Naive thymus-derived CD8-positive, alpha-beta T cell (primary cell): Measurements from ENCODE around the gene SLC4A4. TPM values are rescaled to one million over a fixed set of nuclear protein-coding genes. Genes with fewer than 3 reads are reported as not detected.

ENCODE experiments used
- ATAC-seq, 2 donors: fragments of 150-1000 bp; cut with Tn5 transposase in 1 of 2; sonication (Bioruptor Pico), chemical (Tn5 transposase) in 1 of 2; 1 replicate in 1 of 2; 2 replicates in 1 of 2; pipeline ENCODE4 v1.10.0; 2021; ENCODE audit warnings: mild to moderate bottlenecking in 2 of 2, moderate library complexity in 2 of 2
- POLR2A ChIA-PET: fragments of 350-600 bp; sonication (Branson Sonifier 250); formaldehyde crosslinking; loops from one replicate; lab custom pipeline; 2021; ENCODE audit warnings: antibody characterized with exemption; lab: Charles Lee
- DNase-seq, 10 donors: peaks; one replicate each; pipeline versions ENCODE4 v3.0.0 to v3.0.0-alpha.2; 2020 to 2022
- H3K27ac Mint-ChIP-seq, 10 donors: one replicate each; pipeline ENCODE4 v1.8.0; 2020 to 2022; ENCODE audit warnings: mild to moderate bottlenecking in 10 of 10, mixed read lengths in 10 of 10, moderate library complexity in 4 of 10, inconsistent platforms in 1 of 10
- H3K27me3 Mint-ChIP-seq, 5 donors: one replicate each; pipeline ENCODE4 v1.8.0; 2021 to 2022; ENCODE audit warnings: mixed read lengths in 5 of 5
- H3K36me3 Mint-ChIP-seq, 3 donors: one replicate each; pipeline ENCODE4 v1.8.0; 2020 to 2022; ENCODE audit warnings: mixed read lengths in 3 of 3, mild to moderate bottlenecking in 2 of 3, inconsistent platforms in 1 of 3
- H3K4me1 Mint-ChIP-seq, 4 donors: one replicate each; pipeline ENCODE4 v1.8.0; 2021 to 2022; ENCODE audit warnings: mixed read lengths in 4 of 4
- H3K4me3 Mint-ChIP-seq, 10 donors: one replicate each; pipeline ENCODE4 v1.8.0; 2020 to 2022; ENCODE audit warnings: mild to moderate bottlenecking in 10 of 10, mixed read lengths in 10 of 10, moderate library complexity in 6 of 10, inconsistent platforms in 1 of 10
- H3K9me3 Mint-ChIP-seq, 9 donors: one replicate each; pipeline ENCODE4 v1.8.0; 2020 to 2022; ENCODE audit warnings: mixed read lengths in 9 of 9, mild to moderate bottlenecking in 3 of 9, inconsistent platforms in 1 of 9, moderate library complexity in 1 of 9
- polyA plus RNA-seq, 3 donors: library from polyadenylated mRNA; unstranded; fragments of 300-500 nt; fragmentation: Illumina TruSeq; gene quantifications; one replicate each; pipeline ENCODE4 v1.2.3, GENCODE V29; 2021
- total RNA-seq, 8 experiments: library from RNA in 2 of 8; stranded (reverse) in 2 of 8; gene quantifications; one replicate each; pipeline ENCODE4 v1.2.3 and lab custom pipeline; 2021 to 2026

SLC4A4 gene
- total and polyA plus RNA-seq, 5 experiments from 2014 or later = 0.08 to 4.2 (median 0.13) TPM

- no peaks in the 10 kb centered on the region for H3K9me3 Mint-ChIP-seq
- DNase-seq = no peak
- H3K4me1 Mint-ChIP-seq = no peaks in the 10 kb centered on the region
- peaks cover 0 to 2% (median 0%) of the 10 kb centered on the region in 5 donors for H3K27me3 Mint-ChIP-seq
- H3K4me3 Mint-ChIP-seq = no peak overlapping the region
- H3K36me3 Mint-ChIP-seq = no peaks in the 10 kb centered on the region
- H3K27ac Mint-ChIP-seq = no peak overlapping the region
- no peak for ATAC-seq
- POLR2A ChIA-PET = no interaction called here
These were observed 129.4 kb downstream of the SLC4A4 start for GRCh38 chr4:71468116-71468710.

- DNase-seq = no peak
- no peak for ATAC-seq
- POLR2A ChIA-PET = no interaction called here
- Mint-ChIP-seq H3K4me1 (no peaks in the 10 kb centered on the region), H3K36me3 (no peaks in the 10 kb centered on the region), H3K27ac (no peak overlapping the region), H3K9me3 (no peaks in the 10 kb centered on the region), H3K4me3 (no peak overlapping the region), H3K27me3 (peaks cover 0 to 2% (median 0%) of the 10 kb centered on the region in 5 donors)
These were observed 130.7 kb downstream of the SLC4A4 start for GRCh38 chr4:71469541-71469940.

- POLR2A ChIA-PET = no interaction called here
- no peaks in the 10 kb centered on the region for H3K9me3 Mint-ChIP-seq
- H3K4me1 Mint-ChIP-seq = no peaks in the 10 kb centered on the region
- H3K36me3 Mint-ChIP-seq = no peaks in the 10 kb centered on the region
- no peak overlapping the region for H3K4me3 Mint-ChIP-seq
- ATAC-seq (no peak), DNase-seq (no peak)
- H3K27me3 Mint-ChIP-seq = peaks cover 0 to 2% (median 0%) of the 10 kb centered on the region in 5 donors
- no peak overlapping the region for H3K27ac Mint-ChIP-seq
These were observed 131.7 kb downstream of the SLC4A4 start for GRCh38 chr4:71470524-71470923.

GRCh38 chr4:71472946-71473345 lies 134.1 kb downstream of the SLC4A4 start:
- Mint-ChIP-seq H3K36me3 (no peaks in the 10 kb centered on the region), H3K27ac (peak overlapping the region in 1 of 10 donors; percentile 15)
- no peak for ATAC-seq

GRCh38 chr4:71473541-71474240 lies 134.9 kb downstream of the SLC4A4 start:
- DNase-seq = no peak
- no peak overlapping the region for H3K27ac Mint-ChIP-seq
- H3K9me3 Mint-ChIP-seq = peaks cover 0 to 2% (median 0%) of the 10 kb centered on the region in 9 donors
- POLR2A ChIA-PET = no interaction called here
- no peak for ATAC-seq
- H3K36me3 Mint-ChIP-seq = no peaks in the 10 kb centered on the region
- H3K27me3 Mint-ChIP-seq = peaks cover 0 to 3% (median 0%) of the 10 kb centered on the region in 5 donors
- H3K4me1 Mint-ChIP-seq = no peaks in the 10 kb centered on the region
- H3K4me3 Mint-ChIP-seq = no peak overlapping the region

More at GRCh38 chr4:71472946-71473345, 134.1 kb downstream of the SLC4A4 start:
- H3K9me3 Mint-ChIP-seq = no peaks in the 10 kb centered on the region
- H3K4me3 Mint-ChIP-seq = no peak overlapping the region
- DNase-seq = no peak
- H3K4me1 Mint-ChIP-seq = no peaks in the 10 kb centered on the region
- peaks cover 0 to 2% (median 0%) of the 10 kb centered on the region in 5 donors for H3K27me3 Mint-ChIP-seq
- POLR2A ChIA-PET = no interaction called here

GRCh38 chr4:71474731-71475130 lies 135.9 kb downstream of the SLC4A4 start:
- POLR2A ChIA-PET = no interaction called here
- Mint-ChIP-seq H3K4me1 (no peaks in the 10 kb centered on the region), H3K9me3 (peaks cover 0 to 2% (median 0%) of the 10 kb centered on the region in 9 donors), H3K4me3 (no peak overlapping the region), H3K27ac (no peak overlapping the region), H3K27me3 (peaks cover 0 to 3% (median 0%) of the 10 kb centered on the region in 5 donors), H3K36me3 (no peaks in the 10 kb centered on the region)
- ATAC-seq = no peak
- DNase-seq = no peak

GRCh38 chr4:71476240-71476639 lies 137.4 kb downstream of the SLC4A4 start:
- ATAC-seq (no peak), DNase-seq (no peak)
- Mint-ChIP-seq H3K4me1 (no peaks in the 10 kb centered on the region), H3K4me3 (no peak overlapping the region), H3K27ac (no peak overlapping the region), H3K27me3 (peaks cover 0 to 3% (median 0%) of the 10 kb centered on the region in 5 donors), H3K36me3 (no peaks in the 10 kb centered on the region), H3K9me3 (peaks cover 0 to 2% (median 0%) of the 10 kb centered on the region in 9 donors)
- POLR2A ChIA-PET = no interaction called here

- ATAC-seq = no peak
- no peaks in the 10 kb centered on the region for H3K4me1 Mint-ChIP-seq
- H3K4me3 Mint-ChIP-seq = no peak overlapping the region
- peaks cover 0 to 8% (median 1%) of the 10 kb centered on the region in 5 donors for H3K27me3 Mint-ChIP-seq
- H3K36me3 Mint-ChIP-seq = no peaks in the 10 kb centered on the region
- H3K27ac Mint-ChIP-seq = no peak overlapping the region
- no peak for DNase-seq
- peaks cover 0 to 3% (median 0%) of the 10 kb centered on the region in 9 donors for H3K9me3 Mint-ChIP-seq
- POLR2A ChIA-PET = no interaction called here
These were observed 147.9 kb downstream of the SLC4A4 start for GRCh38 chr4:71486550-71487343.

GRCh38 chr4:71487344-71487920 lies 148.6 kb downstream of the SLC4A4 start:
- Mint-ChIP-seq H3K27ac (no peak overlapping the region), H3K9me3 (peaks cover 0 to 3% (median 0%) of the 10 kb centered on the region in 9 donors), H3K36me3 (no peaks in the 10 kb centered on the region), H3K27me3 (peaks cover 0 to 8% (median 1%) of the 10 kb centered on the region in 5 donors), H3K4me3 (no peak overlapping the region), H3K4me1 (no peaks in the 10 kb centered on the region)
- POLR2A ChIA-PET = no interaction called here
- ATAC-seq (no peak), DNase-seq (no peak)

- Mint-ChIP-seq H3K9me3 (no peaks in the 10 kb centered on the region), H3K27ac (no peak overlapping the region), H3K27me3 (peaks cover 0 to 12% (median 0%) of the 10 kb centered on the region in 5 donors), H3K4me3 (no peak overlapping the region), H3K4me1 (no peaks in the 10 kb centered on the region), H3K36me3 (no peaks in the 10 kb centered on the region)
- DNase-seq (no peak), ATAC-seq (no peak)
- POLR2A ChIA-PET = no interaction called here
These were observed 155.7 kb downstream of the SLC4A4 start for GRCh38 chr4:71494539-71494938.

- Mint-ChIP-seq H3K36me3 (no peaks in the 10 kb centered on the region), H3K4me1 (no peaks in the 10 kb centered on the region), H3K27me3 (peaks cover 0 to 11% (median 0%) of the 10 kb centered on the region in 5 donors), H3K27ac (no peak overlapping the region), H3K4me3 (no peak overlapping the region), H3K9me3 (no peaks in the 10 kb centered on the region)
- DNase-seq (no peak), ATAC-seq (no peak)
- POLR2A ChIA-PET = no interaction called here
These were observed 156.6 kb downstream of the SLC4A4 start for GRCh38 chr4:71495454-71495853.

GRCh38 chr4:71497078-71497477 lies 158.3 kb downstream of the SLC4A4 start:
- peaks cover 0 to 2% (median 0%) of the 10 kb centered on the region in 9 donors for H3K9me3 Mint-ChIP-seq
- POLR2A ChIA-PET = no interaction called here
- H3K4me3 Mint-ChIP-seq = no peak overlapping the region
- ATAC-seq (no peak), DNase-seq (no peak)
- H3K4me1 Mint-ChIP-seq = no peaks in the 10 kb centered on the region
- peaks cover 0 to 11% (median 0%) of the 10 kb centered on the region in 5 donors for H3K27me3 Mint-ChIP-seq
- no peaks in the 10 kb centered on the region for H3K36me3 Mint-ChIP-seq
- H3K27ac Mint-ChIP-seq = no peak overlapping the region
